SKM-1 (cell line): Measurements from ENCODE around the gene FMNL2.
"Not testable (repeated sequence)": the region's sequence is repeated elsewhere in the genome, so short reads cannot be mapped to it uniquely, and the experiment has no call there.

Experiments used
- DNase-seq: peaks from one replicate; lab custom pipeline; 2025; ENCODE audit not compliant: unreplicated experiment; lab: John Stamatoyannopoulos, UW

Gene FMNL2

GRCh38 chr2:152372438-152372984 lies 37.5 kb downstream of the FMNL2 start:
- no peak for DNase-seq

- DNase-seq, result no peak
Observed at GRCh38 chr2:152375174-152375573, 40.2 kb downstream of the FMNL2 start.

GRCh38 chr2:152376385-152376784 lies 41.4 kb downstream of the FMNL2 start:
- DNase-seq, result no peak

GRCh38 chr2:152376968-152377367 lies 42.0 kb downstream of the FMNL2 start:
- no peak for DNase-seq

GRCh38 chr2:152379089-152379488 lies 44.1 kb downstream of the FMNL2 start:
- DNase-seq, result no peak

- no peak for DNase-seq
Observed at GRCh38 chr2:152380261-152381055, 45.5 kb downstream of the FMNL2 start.

GRCh38 chr2:152383702-152384101 lies 48.7 kb downstream of the FMNL2 start:
- no peak for DNase-seq

- no peak for DNase-seq
Observed at GRCh38 chr2:152384992-152385391, 50.0 kb downstream of the FMNL2 start.

- no peak for DNase-seq
Observed at GRCh38 chr2:152385650-152386049, 50.7 kb downstream of the FMNL2 start.

- DNase-seq, result no peak
Observed at GRCh38 chr2:152386266-152386665, 51.3 kb downstream of the FMNL2 start.

GRCh38 chr2:152387041-152387440 lies 52.1 kb downstream of the FMNL2 start:
- no peak for DNase-seq

GRCh38 chr2:152388269-152388668 lies 53.3 kb downstream of the FMNL2 start:
- DNase-seq, result not testable (repeated sequence)

- DNase-seq, result no peak
Observed at GRCh38 chr2:152389483-152389882, 54.5 kb downstream of the FMNL2 start.

- no peak for DNase-seq
Observed at GRCh38 chr2:152390837-152391236, 55.9 kb downstream of the FMNL2 start.

GRCh38 chr2:152391318-152391717 lies 56.3 kb downstream of the FMNL2 start:
- no peak for DNase-seq

- DNase-seq, result no peak
Observed at GRCh38 chr2:152393377-152393776, 58.4 kb downstream of the FMNL2 start.

GRCh38 chr2:152394326-152394725 lies 59.4 kb downstream of the FMNL2 start:
- DNase-seq, result no peak

- DNase-seq, result no peak
Observed at GRCh38 chr2:152395103-152395502, 60.1 kb downstream of the FMNL2 start.

GRCh38 chr2:152395572-152395971 lies 60.6 kb downstream of the FMNL2 start:
- no peak for DNase-seq

GRCh38 chr2:152396051-152396511 lies 61.1 kb downstream of the FMNL2 start:
- no peak for DNase-seq

- DNase-seq, result no peak
Observed at GRCh38 chr2:152396763-152397162, 61.8 kb downstream of the FMNL2 start.

- no peak for DNase-seq
Observed at GRCh38 chr2:152399003-152399402, 64.0 kb downstream of the FMNL2 start.
